AML-193 (cell line): ENCODE data around the gene POLN.

Source experiments
- DNase-seq, 2 experiments: peaks; one replicate each; lab custom pipeline; 2025; lab: John Stamatoyannopoulos, UW

Gene POLN

GRCh38 chr4:2059046-2059725 is 182.7 kb downstream of the POLN start, which contains the start of gene NAT8L:
NAT8L (plus strand) TSS chr4:2059327; CDS start chr4:2059512, 185 bp downstream.
- peak; percentile 14 to 49 for DNase-seq

GRCh38 chr4:2058264-2059045 is 183.5 kb downstream of the POLN start:
- no peak for DNase-seq

GRCh38 chr4:2057382-2058065 is 184.4 kb downstream of the POLN start:
- no peak for DNase-seq

GRCh38 chr4:2054217-2054616 is 187.7 kb downstream of the POLN start:
- DNase-seq = no peak

- no peak for DNase-seq
Observed at GRCh38 chr4:2051086-2051485, 190.8 kb downstream of the POLN start.

- no peak for DNase-seq
Observed at GRCh38 chr4:2049811-2050210, 192.1 kb downstream of the POLN start.

GRCh38 chr4:2049381-2049780 is 192.5 kb downstream of the POLN start:
- no peak for DNase-seq

- no peak for DNase-seq
Observed at GRCh38 chr4:2048831-2049230, 193.1 kb downstream of the POLN start.

GRCh38 chr4:2047781-2048581 is 193.9 kb downstream of the POLN start:
- no peak for DNase-seq

- DNase-seq = no peak
Observed at GRCh38 chr4:2047031-2047660, 194.8 kb downstream of the POLN start.

- no peak for DNase-seq
Observed at GRCh38 chr4:2046031-2046961, 195.6 kb downstream of the POLN start.

- DNase-seq = no peak
Observed at GRCh38 chr4:2045518-2045951, 196.4 kb downstream of the POLN start.

- no peak for DNase-seq
Observed at GRCh38 chr4:2044542-2045517, 197.1 kb downstream of the POLN start.

GRCh38 chr4:2044119-2044485 is 197.8 kb downstream of the POLN start:
- no peak for DNase-seq

GRCh38 chr4:2043396-2044118 is 198.4 kb downstream of the POLN start:
- no peak for DNase-seq

- DNase-seq = no peak
Observed at GRCh38 chr4:2042947-2043395, 198.9 kb downstream of the POLN start.

GRCh38 chr4:2042204-2042946 is 199.5 kb downstream of the POLN start:
- DNase-seq = no peak
